ENCODE data around the gene TBX1. TPM values are rescaled to one million over a fixed set of nuclear protein-coding genes. Genes with fewer than 3 reads are reported as not detected.

The TBX1 gene
- total RNA-seq, 1 donor from 2014 or later, result 0.56 TPM

DNA sequence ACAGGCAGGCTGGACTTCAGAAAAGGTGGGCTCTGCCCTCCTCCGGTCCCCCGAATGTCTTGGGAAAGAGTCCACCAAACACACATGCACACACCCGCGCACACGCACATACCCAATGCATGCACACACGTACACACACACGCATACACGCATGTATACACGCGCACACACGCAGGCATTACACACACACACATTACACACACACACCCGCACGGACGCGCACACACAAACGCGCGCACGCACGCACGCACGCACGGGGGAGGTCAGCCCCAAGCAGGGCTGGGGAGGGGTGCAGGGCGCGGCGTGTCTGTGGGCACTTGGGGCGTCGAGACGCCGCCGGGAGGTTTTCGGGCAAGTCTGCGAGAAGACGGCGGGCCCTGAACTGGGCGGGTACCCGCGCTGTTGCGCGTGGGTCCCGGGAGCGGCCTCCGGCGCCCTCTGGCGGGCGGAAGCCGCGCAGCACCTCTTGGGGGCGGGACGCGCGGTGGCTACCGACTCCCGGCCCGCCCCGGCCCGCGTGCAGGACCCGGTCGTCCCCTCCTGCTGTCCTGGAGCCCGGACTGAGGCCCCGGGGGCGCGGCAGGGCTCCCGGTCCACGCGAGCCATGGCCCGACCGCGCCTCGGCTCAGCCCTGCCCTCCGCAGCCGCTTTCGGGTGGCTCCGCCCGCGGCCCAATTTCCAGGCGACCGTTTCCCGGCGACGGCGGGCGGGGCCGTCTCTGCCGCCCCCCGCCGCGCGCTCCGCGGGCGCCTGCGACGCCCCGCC, 42.7 kb upstream of the TBX1 start:
- Mint-ChIP-seq H3K4me3 (ENCODE audit: unreplicated experiment) (peak overlapping the region; percentile 88), H3K36me3 (ENCODE audit: low read depth, unreplicated experiment) (peaks cover 7% of the 10 kb centered on the region), H3K27ac (ENCODE audit: unreplicated experiment) (no peak overlapping the region), H3K4me1 (ENCODE audit: unreplicated experiment) (peaks cover 6% of the 10 kb centered on the region), H3K9me3 (ENCODE audit: unreplicated experiment) (no peaks in the 10 kb centered on the region), H3K27me3 (ENCODE audit: unreplicated experiment) (peaks cover 31% of the 10 kb centered on the region)
- TF ChIP-seq, protein P1, sequence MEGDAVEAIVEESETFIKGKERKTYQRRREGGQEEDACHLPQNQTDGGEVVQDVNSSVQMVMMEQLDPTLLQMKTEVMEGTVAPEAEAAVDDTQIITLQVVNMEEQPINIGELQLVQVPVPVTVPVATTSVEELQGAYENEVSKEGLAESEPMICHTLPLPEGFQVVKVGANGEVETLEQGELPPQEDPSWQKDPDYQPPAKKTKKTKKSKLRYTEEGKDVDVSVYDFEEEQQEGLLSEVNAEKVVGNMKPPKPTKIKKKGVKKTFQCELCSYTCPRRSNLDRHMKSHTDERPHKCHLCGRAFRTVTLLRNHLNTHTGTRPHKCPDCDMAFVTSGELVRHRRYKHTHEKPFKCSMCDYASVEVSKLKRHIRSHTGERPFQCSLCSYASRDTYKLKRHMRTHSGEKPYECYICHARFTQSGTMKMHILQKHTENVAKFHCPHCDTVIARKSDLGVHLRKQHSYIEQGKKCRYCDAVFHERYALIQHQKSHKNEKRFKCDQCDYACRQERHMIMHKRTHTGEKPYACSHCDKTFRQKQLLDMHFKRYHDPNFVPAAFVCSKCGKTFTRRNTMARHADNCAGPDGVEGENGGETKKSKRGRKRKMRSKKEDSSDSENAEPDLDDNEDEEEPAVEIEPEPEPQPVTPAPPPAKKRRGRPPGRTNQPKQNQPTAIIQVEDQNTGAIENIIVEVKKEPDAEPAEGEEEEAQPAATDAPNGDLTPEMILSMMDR (IDR thresholded peaks at IDR 0.05; ENCODE audit: unreplicated experiment), result peak; percentile 98
- DNase-seq (ENCODE audit: low spot score), result peak; percentile 87

DNA sequence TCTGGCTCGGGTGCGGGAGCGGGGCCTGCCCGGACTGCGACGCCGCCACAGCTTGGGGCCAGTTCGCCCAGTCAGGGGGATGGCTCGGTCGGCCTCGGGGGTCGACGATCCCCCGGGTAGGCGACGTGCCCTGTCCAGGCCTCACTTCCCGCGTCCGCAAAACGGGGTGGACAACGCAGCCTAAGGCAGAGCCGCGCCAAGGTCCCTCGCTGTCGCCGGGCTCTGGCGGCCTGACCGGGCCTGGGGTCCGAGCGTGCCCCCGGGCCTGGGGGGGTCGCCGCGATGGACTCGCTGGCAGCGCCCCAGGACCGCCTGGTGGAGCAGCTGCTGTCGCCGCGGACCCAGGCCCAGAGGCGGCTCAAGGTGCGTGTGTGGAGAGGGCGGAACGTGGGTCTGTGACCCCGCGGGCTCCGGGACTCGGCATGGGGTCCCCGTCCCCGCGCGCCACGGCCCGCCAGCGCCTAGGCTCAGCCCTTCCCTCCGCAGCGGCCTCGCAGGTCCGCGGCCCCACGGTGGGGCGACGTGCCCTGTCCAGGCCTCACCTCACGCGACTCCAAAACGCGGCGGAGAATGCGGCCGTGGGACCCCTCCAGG, 42.0 kb upstream of the TBX1 start:
- Mint-ChIP-seq H3K36me3 (ENCODE audit: low read depth, unreplicated experiment) (peaks cover 7% of the 10 kb centered on the region), H3K27ac (ENCODE audit: unreplicated experiment) (no peak overlapping the region), H3K9me3 (ENCODE audit: unreplicated experiment) (no peaks in the 10 kb centered on the region), H3K4me3 (ENCODE audit: unreplicated experiment) (no peak overlapping the region), H3K4me1 (ENCODE audit: unreplicated experiment) (peaks cover 6% of the 10 kb centered on the region), H3K27me3 (ENCODE audit: unreplicated experiment) (peaks cover 26% of the 10 kb centered on the region)
- no peak for DNase-seq (ENCODE audit: low spot score)
- TF ChIP-seq, protein P1 (IDR thresholded peaks at IDR 0.05; ENCODE audit: unreplicated experiment), result no peak

DNA sequence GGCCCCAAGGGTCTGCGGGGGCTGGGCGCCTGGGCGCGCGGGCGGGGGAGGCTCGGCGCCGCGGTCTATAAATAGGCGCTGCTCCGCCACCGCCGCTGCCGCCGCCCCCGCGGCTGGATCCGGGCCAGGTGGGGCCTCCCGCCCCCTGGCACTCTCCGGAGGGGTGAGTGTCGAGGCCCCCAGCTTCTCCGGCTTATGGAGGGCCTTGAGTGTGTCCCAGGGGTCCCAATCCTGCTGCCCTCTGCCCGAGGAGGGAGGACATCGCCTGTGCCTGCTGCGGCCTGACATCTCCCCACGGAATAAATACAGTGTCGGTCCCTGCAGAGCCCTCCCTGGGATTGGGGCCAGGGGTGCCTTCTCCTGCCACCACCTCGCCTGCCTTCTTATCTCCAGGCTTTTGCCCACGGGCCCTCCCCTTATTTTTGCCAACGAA, 41.5 kb upstream of the TBX1 start:
- H3K9me3 Mint-ChIP-seq (ENCODE audit: unreplicated experiment), result no peaks in the 10 kb centered on the region
- peaks cover 6% of the 10 kb centered on the region for H3K4me1 Mint-ChIP-seq (ENCODE audit: unreplicated experiment)
- TF ChIP-seq, protein P1 (IDR thresholded peaks at IDR 0.05; ENCODE audit: unreplicated experiment), result no peak
- H3K27me3 Mint-ChIP-seq (ENCODE audit: unreplicated experiment), result peaks cover 23% of the 10 kb centered on the region
- no peak for DNase-seq (ENCODE audit: low spot score)
- H3K36me3 Mint-ChIP-seq (ENCODE audit: low read depth, unreplicated experiment), result peaks cover 7% of the 10 kb centered on the region
- H3K27ac Mint-ChIP-seq (ENCODE audit: unreplicated experiment), result no peak overlapping the region
- H3K4me3 Mint-ChIP-seq (ENCODE audit: unreplicated experiment), result peak overlapping the region; percentile 7

DNA sequence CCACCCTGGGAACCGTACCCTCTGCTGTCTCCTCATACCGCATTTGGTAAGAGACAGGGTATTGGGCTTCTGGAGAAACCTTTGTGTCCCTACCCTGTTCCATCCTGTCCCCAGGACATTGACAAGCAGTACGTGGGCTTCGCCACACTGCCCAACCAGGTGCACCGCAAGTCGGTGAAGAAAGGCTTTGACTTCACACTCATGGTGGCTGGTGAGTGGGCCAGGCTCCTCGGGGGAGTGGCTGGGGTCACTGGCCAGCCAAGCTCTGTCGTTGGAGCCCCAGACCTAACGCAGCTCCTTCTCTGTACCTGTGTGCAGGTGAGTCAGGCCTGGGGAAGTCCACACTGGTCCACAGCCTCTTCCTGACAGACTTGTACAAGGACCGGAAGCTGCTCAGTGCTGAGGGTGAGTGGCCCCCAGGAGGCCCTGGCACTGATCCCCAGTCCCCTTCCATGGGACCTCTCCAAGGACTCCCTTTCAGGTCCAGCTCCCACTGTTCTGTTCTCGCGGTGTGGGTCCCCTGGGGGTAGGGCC, 41.0 kb upstream of the TBX1 start:
- peaks cover 7% of the 10 kb centered on the region for H3K36me3 Mint-ChIP-seq (ENCODE audit: low read depth, unreplicated experiment)
- DNase-seq (ENCODE audit: low spot score), result no peak

More for the DNA sequence above, 41.0 kb upstream of the TBX1 start:
- Mint-ChIP-seq H3K27me3 (ENCODE audit: unreplicated experiment) (peaks cover 25% of the 10 kb centered on the region), H3K4me3 (ENCODE audit: unreplicated experiment) (peak overlapping the region; percentile 7), H3K4me1 (ENCODE audit: unreplicated experiment) (peaks cover 7% of the 10 kb centered on the region), H3K9me3 (ENCODE audit: unreplicated experiment) (no peaks in the 10 kb centered on the region), H3K27ac (ENCODE audit: unreplicated experiment) (no peak overlapping the region)
- TF ChIP-seq, protein P1 (IDR thresholded peaks at IDR 0.05; ENCODE audit: unreplicated experiment), result no peak

All from endothelial cell (in vitro differentiated cells).